ENCODE measurements around the gene RTL1.

Gene RTL1

DNA sequence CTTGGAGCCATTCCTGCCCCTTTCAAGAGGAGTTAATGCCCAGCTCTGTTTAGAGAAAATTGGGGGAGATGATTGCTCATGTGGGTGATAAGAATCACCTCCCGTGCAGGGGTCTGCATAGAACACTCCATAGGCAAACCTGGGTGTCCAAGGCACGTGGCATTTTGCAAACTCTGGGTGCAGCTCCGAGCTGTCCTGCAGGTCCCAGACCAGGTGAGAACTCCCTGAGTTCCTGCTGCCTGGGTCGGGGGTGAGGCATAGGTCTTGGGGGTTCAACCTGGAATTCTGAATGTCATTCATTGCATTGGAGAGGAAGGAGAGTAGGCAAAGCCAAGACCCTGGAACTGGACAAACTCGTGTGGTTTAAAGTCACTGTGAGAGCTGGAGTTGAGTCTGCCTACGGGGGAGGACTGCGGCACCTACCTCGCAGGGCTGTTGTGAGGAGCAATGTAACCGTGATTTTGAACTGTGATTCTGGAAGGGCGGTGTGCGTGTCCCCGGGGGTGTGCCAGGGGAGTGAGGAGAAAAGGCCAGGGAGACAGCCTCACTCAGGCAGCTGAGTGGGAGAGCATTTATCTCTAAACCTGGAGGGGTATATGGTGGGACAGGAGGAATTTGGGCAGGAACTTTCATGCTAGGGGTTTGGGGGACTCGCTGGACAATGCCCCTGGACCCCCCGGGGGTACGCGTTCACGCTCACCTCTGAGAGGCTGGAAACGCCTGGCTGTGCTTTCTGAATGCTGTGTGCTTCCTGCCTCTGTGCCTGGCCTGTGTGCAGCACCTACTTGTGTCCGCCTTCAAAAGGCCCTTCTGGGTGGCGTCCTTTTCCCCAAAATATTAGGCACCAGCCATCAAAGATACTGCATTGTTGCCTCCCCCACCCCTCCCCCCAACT, 47.2 kb downstream of the RTL1 start:
- no peak for DNase-seq
- Histone ChIP-seq H3K36me3 (no peaks in the 10 kb centered on the region), H3K27me3 (ENCODE audit: insufficient read depth, low read depth, severe bottlenecking) (peaks cover 7% of the 10 kb centered on the region), H3K4me3 (ENCODE audit: low read depth, low read length) (no peak overlapping the region), H3K9me3 (ENCODE audit: severe bottlenecking) (no peaks in the 10 kb centered on the region), H3K27ac (no peak overlapping the region)
- TF ChIP-seq, protein P1, sequence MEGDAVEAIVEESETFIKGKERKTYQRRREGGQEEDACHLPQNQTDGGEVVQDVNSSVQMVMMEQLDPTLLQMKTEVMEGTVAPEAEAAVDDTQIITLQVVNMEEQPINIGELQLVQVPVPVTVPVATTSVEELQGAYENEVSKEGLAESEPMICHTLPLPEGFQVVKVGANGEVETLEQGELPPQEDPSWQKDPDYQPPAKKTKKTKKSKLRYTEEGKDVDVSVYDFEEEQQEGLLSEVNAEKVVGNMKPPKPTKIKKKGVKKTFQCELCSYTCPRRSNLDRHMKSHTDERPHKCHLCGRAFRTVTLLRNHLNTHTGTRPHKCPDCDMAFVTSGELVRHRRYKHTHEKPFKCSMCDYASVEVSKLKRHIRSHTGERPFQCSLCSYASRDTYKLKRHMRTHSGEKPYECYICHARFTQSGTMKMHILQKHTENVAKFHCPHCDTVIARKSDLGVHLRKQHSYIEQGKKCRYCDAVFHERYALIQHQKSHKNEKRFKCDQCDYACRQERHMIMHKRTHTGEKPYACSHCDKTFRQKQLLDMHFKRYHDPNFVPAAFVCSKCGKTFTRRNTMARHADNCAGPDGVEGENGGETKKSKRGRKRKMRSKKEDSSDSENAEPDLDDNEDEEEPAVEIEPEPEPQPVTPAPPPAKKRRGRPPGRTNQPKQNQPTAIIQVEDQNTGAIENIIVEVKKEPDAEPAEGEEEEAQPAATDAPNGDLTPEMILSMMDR (IDR thresholded peaks at IDR 0.05; ENCODE audit: low read depth, low read length): no peak

DNA sequence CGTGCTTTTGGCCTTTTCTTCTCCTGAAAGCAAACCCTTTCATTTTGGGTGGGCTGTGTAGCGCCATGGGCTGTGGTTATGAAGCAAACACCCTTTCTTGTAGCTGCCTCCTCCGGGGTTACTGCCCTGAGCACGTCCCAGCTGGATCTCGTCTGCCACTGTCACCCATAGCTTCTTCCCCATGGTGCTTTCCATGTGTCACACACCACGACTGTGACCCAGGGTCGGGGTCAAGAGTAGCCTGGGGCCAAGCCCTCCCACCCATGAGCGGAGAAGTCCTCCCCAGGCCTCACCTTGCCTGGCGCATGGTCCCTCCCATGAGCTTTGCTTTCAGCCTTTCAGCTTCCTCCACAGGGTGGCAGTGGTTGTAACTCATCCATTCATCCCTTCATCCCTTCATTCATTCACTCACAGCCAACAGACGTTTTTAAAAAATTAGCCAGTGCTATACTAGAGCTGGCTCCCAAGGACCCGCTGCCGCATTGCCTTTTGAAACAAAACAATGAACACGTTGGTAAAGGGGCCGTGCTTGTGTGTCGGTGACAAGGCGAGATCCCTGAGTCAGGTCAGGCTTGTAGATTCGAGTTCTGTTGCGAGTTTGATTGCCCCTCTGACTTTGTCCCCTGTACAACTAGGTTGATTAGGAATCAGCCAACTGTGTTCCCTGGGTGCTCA, 48.1 kb downstream of the RTL1 start:
- H3K27ac ChIP-seq: no peak overlapping the region
- H3K9me3 ChIP-seq (ENCODE audit: severe bottlenecking): no peaks in the 10 kb centered on the region
- DNase-seq: no peak
- H3K36me3 ChIP-seq: no peaks in the 10 kb centered on the region
- TF ChIP-seq, protein P1 (IDR thresholded peaks at IDR 0.05; ENCODE audit: low read depth, low read length): no peak
- H3K4me3 ChIP-seq (ENCODE audit: low read depth, low read length): no peak overlapping the region
- H3K27me3 ChIP-seq (ENCODE audit: insufficient read depth, low read depth, severe bottlenecking): peaks cover 5% of the 10 kb centered on the region

DNA sequence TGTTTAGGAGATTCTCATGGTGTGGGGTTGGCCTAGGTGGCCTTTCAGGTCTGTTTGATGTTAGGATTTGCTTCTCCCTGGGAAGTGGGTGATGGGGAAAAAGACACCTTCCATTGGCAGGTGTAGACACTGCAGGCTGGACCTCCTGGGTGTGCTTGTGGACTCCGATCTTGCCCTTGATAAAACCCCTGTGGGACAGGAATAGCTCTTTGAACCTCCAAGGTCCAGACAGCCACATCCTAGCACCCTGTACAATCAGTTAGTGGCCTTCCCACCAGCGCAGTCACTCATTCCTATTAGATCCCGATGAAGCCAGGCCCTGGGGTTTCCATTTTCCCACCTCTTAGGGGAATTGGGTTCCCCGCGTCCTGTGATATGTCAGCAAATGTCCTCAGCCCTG, 49.1 kb downstream of the RTL1 start:
- no peak overlapping the region for H3K4me3 ChIP-seq (ENCODE audit: low read depth, low read length)
- no peak overlapping the region for H3K27ac ChIP-seq
- TF ChIP-seq, protein P1 (IDR thresholded peaks at IDR 0.05; ENCODE audit: low read depth, low read length): no peak
- no peaks in the 10 kb centered on the region for H3K36me3 ChIP-seq
- DNase-seq: no peak
- peaks cover 3% of the 10 kb centered on the region for H3K27me3 ChIP-seq (ENCODE audit: insufficient read depth, low read depth, severe bottlenecking)
- no peaks in the 10 kb centered on the region for H3K9me3 ChIP-seq (ENCODE audit: severe bottlenecking)

DNA sequence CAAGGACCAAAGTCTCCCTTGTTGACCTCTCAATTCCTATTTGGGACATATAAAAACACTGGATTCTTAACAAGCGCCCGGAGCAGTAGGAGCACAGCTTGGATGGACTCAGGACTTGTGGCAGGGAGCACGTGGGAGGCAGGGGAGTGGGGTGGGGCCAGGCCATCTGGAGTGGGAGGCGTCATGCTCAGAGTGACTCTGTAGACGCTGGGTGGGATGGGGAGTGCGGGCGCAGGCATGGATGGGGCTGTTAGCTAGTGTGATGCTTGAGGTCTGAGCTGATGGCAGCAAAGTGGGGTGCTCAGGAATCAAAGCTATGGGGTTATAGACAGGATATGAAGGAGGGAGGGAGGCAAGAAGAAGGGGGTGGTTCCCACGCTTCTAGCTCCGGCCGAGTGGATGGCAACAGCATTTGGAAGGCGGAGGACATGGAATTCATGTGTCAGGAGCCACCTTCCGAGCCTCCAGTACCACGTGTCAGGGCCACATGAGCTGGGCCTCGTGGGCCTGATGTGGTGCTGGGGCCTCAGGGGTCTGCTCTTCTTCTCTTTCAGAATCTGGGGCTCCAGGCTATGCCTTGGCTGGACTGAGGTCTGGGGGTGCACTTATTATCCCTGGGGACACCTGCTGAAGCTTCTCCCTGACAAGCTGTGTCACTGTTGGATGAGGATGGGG, 51.4 kb downstream of the RTL1 start:
- H3K27ac ChIP-seq: no peak overlapping the region
- DNase-seq: no peak
- H3K36me3 ChIP-seq: no peaks in the 10 kb centered on the region

DNA sequence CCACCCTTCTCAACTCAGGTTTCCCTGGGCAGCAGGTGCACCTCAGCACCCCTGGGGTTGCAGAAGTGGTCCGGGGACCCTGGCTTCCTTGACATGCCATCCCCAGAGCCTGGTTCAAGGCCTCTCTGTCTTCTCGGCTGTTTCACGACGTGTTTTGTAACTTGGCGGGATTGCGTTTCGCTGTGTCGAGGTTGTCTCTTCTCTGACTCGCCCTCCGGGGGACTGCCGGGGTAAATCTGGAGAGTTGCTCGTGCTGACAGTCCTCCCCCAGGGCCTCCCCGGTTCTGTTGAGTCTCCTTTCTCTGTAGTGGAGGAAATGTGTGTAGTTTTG, 52.0 kb downstream of the RTL1 start:
- no peak for DNase-seq
- Histone ChIP-seq H3K36me3 (no peaks in the 10 kb centered on the region), H3K4me3 (ENCODE audit: low read depth, low read length) (no peak overlapping the region), H3K27ac (no peak overlapping the region), H3K27me3 (ENCODE audit: insufficient read depth, low read depth, severe bottlenecking) (no peaks in the 10 kb centered on the region), H3K9me3 (ENCODE audit: severe bottlenecking) (no peaks in the 10 kb centered on the region)
- TF ChIP-seq, protein P1 (IDR thresholded peaks at IDR 0.05; ENCODE audit: low read depth, low read length): no peak

More for the DNA sequence above, 51.4 kb downstream of the RTL1 start:
- TF ChIP-seq, protein P1 (IDR thresholded peaks at IDR 0.05; ENCODE audit: low read depth, low read length): no peak
- H3K4me3 ChIP-seq (ENCODE audit: low read depth, low read length): no peak overlapping the region
- peaks cover 3% of the 10 kb centered on the region for H3K27me3 ChIP-seq (ENCODE audit: insufficient read depth, low read depth, severe bottlenecking)
- no peaks in the 10 kb centered on the region for H3K9me3 ChIP-seq (ENCODE audit: severe bottlenecking)

Measured in WERI-Rb-1 (cell line).